HG03280 (cell line): ENCODE data around the gene CCDC88C.

Experiments used
- ATAC-seq: cut with Tn5 transposase; IDR thresholded peaks from one replicate; pipeline ENCODE4 v1.9.1; 2021; ENCODE audit warnings: mild to moderate bottlenecking, moderate library complexity; ENCODE audit not compliant: unreplicated experiment

CCDC88C gene

DNA sequence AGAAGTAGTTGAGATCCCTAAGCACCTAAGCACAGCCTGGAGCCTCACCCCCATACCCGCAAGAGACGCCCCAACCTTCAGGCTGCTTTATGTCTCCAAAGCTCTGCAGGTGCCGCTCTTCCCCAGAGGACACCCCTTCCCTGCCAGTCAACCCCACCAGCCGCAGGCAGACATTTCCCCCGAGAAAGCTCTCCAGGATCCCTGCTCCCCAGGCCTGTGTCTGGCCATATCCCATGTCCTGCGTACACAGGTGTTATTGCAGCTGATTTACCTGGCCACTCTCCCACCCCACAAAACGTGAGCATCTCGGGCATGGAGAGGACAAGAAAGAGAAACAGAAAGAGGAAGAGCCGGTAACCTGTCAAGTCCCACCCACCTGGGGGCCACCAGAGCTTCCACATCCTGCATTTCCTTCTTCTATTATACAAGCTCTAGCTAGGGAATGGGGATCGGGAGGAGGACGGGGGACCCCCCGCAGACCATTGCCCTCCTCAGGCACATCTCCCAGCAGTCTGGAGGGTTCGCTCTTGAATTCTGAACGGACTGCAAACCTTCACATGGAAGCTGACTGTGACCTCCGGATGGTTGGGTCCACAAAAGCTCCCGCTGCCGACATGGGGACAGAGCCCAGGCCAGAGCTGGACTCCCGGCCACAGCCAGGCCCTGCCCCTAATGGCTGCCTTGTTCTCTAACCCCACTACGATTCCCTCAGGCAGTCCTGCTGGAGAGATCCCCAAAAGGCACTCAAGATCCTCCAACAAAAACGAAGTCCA lies 17.6 kb downstream of the CCDC88C start:
- peak; percentile 49 for ATAC-seq

DNA sequence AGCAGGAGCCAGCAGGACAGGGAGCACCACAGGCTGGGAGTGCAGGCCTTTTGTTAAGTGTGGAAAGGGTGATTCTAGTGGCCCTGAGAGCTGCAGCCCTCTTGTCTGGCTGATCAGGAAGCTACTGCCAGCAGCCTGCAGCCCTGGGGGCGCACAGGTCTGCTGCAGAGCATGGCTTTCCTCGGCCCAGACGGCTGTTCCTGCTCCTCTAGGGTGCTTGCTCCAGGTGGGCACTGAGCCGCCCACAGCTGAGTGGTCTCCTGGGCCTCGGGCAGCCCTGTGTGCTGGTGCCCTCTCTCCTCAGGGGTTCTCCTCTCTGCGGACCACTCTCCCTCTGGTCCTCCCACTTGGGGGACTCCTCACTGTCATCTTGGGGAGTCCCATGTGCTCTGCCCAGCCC lies 18.9 kb downstream of the CCDC88C start:
- ATAC-seq, result no peak

DNA sequence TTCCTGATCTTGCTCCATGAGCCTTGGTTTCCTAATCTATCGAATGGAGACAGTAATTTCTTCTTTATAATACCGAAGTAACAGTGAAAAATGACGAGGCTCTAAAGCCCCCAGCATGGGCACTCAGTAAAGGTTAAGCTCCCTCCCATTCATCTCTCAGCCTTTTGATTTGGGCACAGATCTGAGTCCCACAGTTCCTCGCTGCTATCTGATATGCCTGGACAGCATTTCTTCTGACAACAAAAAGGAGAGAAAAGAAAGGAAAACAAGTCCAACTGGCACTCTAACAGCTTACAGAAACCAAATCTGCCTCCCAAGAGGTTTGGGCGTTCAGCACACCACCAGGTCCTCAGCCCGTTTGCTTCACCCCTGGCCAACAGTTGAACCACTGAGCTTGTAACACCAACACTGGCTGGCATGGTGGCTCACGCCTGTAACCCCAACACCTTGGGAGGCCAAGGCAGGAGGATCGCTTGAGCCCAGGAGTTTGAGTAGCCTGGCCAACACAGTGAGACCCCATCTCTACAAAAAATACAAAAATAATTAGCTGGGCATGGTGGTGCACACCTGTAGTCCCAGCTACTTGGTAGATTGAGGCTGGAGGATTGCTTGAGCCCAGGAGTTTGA lies 19.5 kb downstream of the CCDC88C start:
- ATAC-seq, result peak; percentile 9

DNA sequence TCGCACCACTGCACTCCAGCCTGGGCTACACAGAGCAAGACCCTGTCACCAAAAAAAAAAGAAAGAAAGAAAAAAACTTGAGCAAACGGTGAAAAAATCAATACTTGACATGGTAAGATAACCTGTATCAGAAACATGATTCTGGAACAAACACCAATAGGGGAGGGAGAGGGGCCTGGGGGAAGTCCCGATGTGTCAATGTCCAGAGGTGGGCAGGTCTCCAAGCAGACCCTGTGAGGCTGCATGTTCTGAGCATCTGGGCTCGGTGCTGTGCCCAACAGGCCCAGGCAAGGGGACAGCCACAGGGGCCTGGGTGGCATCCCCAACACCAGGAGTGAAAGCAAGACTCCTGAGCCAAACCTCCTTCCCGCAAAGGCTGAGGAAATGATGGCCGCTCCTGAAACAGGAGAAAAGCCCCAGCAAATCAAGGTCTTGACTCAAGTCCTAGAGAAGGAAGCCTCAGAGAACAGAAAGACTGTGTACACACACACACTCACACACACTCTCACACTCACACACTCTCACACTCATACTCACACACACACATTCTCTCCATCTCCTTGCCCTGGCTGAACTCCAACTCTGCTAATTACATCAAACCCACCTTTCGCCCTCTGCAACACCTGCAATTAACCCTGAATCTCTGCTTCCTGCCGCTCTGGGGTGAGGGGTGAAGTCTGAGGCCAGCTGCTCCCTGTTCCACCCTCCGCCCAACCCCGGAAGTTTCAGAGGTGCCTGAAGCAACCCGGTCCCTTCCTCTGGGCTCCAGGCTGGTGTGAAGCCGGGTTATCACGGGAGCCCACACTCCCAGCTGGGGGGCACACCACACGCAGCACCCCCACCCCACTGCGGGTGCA lies 20.4 kb downstream of the CCDC88C start:
- peak; percentile 54 for ATAC-seq

DNA sequence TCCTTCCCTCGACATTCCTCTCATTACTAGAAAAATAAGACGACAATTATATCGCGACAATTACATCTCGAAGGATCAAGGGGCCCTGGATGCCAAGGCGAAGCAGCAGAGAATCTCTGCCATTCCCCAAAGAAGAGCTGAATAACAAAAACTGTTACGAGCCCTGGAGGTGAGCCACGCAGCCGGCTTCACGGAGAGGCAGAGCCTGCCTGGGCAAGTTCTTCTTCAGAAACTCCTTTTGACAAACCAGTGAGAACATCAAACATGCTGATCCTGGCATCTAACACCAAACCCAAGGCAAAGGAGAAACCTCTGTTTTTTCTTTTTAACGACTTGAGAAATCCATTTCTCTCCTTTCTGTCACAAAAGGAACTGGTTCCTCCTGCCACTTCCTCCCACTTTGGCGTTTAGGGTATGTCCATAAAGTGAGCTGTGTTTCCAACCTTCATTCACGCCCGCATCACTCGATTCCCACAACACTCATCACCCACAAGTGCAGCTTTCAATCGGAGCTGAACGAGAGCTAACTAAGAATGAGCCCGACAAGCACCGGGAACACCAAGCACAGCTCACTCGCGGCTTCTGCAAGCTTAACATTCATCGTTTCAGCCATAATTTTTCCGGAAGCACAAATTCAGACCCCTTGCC lies 21.5 kb downstream of the CCDC88C start:
- ATAC-seq, result no peak

DNA sequence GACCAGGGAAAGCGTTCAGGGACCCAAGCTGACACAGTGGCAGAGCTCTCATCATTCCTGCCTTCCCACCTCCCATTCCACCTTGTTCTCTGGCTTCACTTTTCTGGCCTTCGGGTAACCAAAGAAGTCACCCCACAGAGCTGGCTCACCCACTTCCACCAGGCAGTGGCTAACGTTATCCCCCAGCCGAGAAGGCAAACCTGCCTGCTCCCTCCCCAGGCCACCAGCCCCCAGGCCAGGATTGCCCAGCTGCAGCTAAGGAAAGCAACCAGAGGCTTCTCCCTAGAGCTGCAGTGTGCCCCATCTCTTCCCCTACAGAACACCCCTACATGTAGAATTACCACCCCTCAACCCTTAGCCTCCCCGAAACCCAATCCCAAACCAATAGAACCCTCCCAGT lies 22.2 kb downstream of the CCDC88C start:
- ATAC-seq, result no peak

DNA sequence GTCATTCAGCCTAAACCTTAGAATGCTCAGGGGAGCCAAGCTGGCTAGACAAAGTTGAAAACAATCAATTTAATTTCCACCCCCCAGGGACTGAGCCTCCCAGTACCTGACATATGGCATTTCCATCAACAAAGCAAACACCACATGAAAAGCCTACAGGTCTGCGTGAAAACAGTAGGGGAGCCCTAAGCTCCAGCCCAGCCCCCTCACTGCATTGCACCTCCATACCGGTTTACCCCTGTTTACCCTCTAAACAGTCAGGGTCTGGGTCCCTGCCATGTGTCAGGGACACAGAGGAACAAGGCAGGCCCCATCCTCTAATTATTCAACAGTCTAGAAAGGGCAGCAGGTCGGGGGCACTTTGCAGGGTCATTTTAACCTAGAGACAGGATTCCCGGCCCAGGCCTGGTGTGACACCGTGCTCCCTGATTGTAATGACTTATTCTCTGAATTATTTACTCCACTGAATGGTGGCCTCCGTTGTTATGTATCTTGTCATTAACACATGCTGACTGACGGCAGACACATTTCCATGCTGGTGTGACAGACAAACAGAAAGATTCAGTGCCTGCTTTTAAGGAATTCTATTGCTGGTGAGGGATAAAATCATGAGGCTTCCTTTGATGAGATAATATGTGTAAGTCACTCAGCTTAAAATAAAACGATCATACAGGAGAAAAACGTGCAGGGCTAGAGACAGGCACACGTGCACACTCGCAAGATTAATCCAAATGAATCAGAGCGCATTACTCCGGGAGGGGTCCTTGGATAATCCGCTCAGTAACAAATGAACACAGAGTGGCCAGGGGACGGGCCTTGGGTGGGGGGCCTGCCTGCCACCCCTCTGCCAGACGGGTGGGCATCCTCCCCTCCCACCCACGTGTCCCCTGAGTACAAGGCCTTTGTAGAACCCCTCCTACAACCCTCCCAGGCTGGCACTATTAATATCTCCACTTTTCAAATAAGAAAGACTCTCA lies 23.2 kb downstream of the CCDC88C start:
- ATAC-seq, result no peak

DNA sequence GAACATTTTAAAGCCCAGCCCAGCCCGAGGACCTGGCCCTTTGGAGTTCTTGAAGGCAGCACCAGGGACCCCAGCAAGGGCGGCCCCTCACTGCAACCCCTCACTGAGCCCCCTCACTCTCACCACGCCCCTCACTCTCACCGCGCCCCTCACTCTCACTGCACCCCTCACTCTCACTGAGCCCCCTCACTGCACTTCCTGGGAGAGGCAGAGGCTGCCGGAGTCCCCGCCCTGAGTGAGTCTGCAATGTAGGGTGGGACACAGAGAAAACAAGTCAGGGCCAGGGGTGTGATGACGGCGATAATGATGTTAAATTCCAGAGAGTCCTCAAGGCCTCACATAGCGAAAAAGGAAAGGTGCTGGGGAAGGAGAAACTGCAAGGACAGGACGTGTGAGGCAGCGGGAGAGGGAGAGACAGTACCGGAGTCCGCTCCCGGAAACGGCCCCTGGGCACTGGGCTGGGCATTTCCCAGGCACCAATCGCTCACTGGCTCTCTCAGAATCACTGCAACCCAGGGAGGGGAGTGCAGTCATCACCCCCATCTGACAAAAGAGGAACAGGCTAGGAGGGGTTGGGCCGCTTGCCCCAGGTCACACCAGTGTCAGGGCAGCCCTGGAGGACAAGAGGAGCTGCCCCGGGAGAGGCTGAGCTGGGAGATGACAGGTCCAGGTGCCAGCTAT lies 24.9 kb downstream of the CCDC88C start:
- no peak for ATAC-seq

DNA sequence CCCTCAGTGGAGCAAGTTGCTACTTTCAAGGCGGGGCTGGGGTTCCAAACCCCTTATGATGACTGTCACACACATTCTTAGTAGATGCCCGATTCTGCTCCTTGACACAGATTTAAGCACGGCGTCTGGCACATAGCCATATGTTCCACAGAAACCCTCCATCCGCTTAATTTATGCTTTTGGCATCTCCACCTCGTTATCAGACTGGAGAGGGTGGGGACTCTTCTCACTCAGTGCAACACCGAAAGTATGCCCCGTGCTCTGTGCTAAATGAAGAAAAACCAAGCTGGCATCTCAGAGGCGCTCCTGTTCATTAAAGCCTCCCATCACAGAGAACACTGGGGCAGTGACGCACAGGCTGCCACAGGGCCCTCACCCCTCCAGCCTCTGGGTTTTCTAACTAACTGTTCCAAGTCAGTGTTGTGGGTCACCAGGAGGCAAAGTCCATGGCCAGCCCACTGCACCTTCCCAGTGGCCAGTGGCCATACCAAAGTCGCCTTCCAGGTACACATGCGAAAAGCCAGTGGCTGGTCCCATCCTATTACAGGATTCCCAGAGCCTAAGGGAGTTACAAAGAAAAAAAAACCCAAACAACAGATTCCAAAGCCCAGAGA lies 27.3 kb downstream of the CCDC88C start:
- no peak for ATAC-seq

DNA sequence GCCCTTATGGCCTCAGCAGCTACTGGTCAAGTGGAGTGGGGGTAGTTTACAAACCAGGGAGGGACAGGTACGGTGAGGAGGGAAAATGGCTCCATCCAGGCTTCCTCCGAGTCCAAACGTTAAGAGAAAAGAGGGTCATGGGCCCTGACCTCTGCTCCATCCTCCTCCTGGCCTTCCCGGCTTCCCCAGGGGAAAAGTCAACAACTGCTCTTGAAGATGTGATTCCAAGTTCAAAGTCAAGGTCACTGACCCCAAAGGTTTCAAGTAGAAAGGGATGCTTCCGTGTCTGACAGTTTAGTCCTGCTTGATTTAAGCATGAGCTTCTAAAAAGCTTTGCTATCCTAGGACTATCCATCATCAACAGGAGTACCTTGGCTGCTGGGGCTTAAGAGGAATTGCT lies 28.5 kb downstream of the CCDC88C start:
- ATAC-seq, result no peak

DNA sequence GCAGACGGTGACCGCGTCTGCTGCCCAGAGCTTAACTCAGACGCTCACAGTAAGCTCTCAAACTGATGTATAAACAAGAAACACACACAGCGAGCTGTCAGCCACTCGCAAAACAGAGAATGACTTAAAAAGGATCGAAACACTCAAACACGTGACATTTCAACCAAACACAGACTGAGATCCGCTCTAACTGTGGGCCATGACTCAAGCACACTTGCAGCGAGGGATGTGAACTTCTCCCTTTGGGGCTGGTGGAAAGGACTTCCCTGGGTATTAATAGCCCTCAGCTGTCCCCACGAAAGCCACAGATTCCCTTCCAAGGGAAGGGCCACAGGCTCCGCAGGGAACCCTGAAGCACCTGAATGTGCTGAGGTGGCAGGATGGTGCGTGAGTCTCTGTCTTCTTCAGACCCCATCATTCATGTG lies 29.1 kb downstream of the CCDC88C start:
- ATAC-seq, result peak; percentile 80

DNA sequence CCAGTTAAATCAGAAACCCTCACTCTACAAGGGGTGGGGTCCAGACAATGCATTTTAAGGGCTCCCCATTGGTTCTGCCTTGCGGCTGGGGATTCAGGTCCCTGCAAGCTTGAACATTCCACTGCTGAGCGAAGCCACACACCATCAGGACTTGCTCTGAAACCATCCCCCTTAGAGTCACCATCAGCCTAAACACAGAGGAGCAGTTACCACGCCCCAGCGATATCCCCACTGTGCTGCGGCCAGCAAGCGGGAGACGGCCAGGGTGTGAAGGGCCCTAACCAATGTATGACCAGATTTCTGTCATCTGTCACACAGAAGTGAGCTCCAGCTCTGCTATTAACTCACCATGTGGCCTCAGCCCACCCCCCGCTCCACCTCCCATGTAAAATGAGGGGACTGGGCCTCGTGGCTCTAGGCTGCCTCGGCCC lies 29.7 kb downstream of the CCDC88C start:
- no peak for ATAC-seq

DNA sequence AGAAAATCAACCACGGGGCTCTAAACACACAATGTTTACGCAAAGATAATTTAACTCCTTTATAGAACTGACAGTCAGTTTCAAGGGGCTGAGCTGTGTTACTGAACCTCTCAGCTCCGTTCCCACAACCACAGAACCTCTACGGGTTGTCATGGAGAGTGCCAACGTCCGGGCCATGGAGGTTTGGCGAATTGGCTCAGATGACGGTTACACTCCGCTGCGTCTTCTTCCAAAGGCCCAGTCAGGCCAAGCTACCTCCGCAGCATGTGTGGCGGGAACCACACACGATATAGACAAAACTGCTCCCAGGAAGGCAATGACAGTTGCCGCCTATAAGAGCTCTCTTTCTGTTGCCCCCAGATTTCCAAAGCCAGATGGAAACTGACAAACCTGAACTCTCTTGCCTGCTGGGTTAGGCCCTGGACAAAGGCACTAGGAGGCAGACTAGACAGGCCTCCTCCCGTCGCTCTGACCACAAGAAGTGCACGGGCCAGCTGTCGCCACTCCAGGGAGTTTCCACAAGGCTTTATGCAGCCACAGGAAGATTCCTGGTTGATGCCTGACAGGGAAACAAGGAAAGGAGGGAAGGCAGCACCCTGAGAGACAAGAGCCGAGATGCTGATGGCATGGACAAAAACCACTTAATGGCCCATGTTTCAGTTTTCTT lies 30.3 kb downstream of the CCDC88C start:
- no peak for ATAC-seq

DNA sequence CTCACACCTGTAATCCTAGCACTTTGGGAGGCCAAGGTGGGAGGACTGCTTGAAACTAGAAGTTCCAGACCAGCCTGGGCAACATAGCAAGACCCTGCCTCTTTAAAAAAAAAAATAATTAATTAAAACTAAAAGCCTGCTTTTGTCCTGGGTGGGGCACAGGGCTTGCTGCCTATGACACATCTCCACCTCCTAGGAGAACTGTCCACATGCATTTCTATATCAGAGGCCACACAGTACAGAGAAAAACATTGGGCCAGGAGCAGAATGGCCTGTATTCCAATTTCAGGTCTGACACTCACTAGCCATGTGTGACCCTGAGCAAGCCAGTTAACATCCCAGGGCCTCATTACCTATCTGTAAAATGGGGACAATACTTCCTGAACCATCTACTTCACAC lies 31.9 kb downstream of the CCDC88C start:
- ATAC-seq, result no peak

DNA sequence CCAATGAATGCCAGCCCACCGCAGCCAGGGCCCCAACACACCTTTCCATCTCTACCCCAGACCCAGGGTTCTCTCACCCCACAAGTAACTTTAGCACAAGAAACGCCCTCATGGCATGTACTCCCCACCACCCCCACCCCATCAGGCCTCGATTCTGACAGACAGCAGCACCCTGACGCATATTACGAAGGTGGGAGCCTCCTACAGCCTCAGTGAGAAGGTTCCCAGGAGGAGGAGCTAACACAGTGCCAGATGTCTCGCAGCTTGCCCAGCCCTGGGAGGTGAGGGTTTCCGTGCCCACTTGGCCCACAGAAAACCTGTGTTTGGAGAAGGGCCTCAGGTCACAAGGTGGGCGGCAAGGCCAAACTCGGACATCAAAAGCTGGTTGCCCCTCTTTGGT lies 32.4 kb downstream of the CCDC88C start:
- ATAC-seq, result no peak

DNA sequence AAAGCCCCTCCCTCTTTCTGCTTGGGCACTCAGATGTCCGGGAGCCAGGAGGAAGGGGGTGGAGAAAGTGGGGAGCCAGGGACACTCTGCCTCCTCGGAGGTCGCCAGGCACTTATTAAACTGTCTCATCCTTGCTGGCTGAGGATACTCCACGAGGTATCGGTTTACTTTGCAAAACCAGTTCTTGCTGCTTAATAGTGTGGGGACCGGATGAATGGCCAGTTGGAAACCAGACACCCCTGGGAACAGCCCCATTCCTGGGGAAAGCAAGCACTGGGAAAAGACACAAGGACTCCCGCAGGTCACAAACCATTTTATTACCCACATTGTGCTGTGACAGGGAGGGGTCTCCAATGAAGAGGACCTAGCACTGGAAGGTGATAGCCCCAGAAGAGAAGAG lies 34.2 kb downstream of the CCDC88C start:
- no peak for ATAC-seq

DNA sequence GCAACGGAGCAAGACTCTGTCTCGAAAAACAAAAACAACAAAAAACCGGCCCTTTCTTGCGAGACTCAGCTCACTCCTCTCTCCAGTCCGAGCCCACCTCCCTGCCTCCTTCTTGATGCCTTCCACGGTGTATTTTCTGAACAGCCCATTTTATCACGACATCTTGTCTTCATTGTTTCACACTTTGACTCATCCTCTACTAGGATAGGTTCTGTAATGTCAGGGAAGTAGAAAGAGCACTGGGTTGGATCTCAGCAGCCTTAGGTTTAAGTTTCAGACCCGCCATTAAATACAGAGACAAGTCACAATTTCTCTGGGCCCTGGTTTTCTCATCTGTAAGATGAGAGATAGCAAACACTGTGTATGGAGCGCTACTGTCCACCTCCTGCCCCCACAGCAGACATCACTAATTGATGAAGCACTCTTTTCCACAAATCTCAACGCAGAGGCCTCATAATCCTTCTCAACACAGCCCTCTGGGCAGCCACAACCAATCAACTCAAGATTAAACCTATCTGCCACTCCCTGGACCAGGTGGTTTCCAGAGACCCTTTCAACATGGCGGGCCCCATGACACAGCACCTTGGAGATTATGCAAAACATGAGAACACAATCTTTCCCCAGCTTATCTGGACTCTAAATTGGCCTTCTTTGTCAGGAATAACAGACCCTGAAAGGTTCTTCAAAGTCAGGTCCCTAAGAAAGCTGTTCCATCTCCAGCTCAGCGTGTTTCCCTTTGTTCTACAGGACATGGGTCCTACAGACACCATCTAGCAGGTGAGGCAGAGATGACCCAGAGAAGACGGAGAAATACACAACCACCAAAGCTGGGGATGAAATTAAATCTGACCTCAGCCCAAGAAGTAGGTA lies 35.6 kb downstream of the CCDC88C start:
- no peak for ATAC-seq
